Measurements from ENCODE around the gene ANTXR2.

The ANTXR2 gene

GRCh38 chr4:79979785-79980437 is 93.1 kb downstream of the ANTXR2 start:
- DNase-seq: no peak

- DNase-seq: no peak
Observed at GRCh38 chr4:79977131-79977840, 95.7 kb downstream of the ANTXR2 start.

GRCh38 chr4:79964400-79965211 is 108.4 kb downstream of the ANTXR2 start:
- no peak for DNase-seq

- DNase-seq: no peak
Observed at GRCh38 chr4:79964020-79964399, 109.0 kb downstream of the ANTXR2 start.

GRCh38 chr4:79959652-79960051 is 113.4 kb downstream of the ANTXR2 start:
- DNase-seq: no peak

GRCh38 chr4:79958466-79959264 is 114.4 kb downstream of the ANTXR2 start:
- no peak for DNase-seq

GRCh38 chr4:79949178-79949577 is 123.9 kb downstream of the ANTXR2 start:
- DNase-seq: no peak

GRCh38 chr4:79948739-79949138 is 124.3 kb downstream of the ANTXR2 start:
- DNase-seq: no peak

- no peak for DNase-seq
Observed at GRCh38 chr4:79948261-79948660, 124.8 kb downstream of the ANTXR2 start.

- no peak for DNase-seq
Observed at GRCh38 chr4:79947386-79947785, 125.6 kb downstream of the ANTXR2 start.

- DNase-seq: no peak
Observed at GRCh38 chr4:79935274-79935673, 137.8 kb downstream of the ANTXR2 start.

GRCh38 chr4:79934660-79935059 is 138.4 kb downstream of the ANTXR2 start:
- DNase-seq: no peak

- no peak for DNase-seq
Observed at GRCh38 chr4:79927931-79928330, 145.1 kb downstream of the ANTXR2 start.

GRCh38 chr4:79923281-79923680 is 149.7 kb downstream of the ANTXR2 start:
- no peak for DNase-seq

GRCh38 chr4:79922011-79922410 is 151.0 kb downstream of the ANTXR2 start:
- no peak for DNase-seq

GRCh38 chr4:79920163-79920853 is 152.7 kb downstream of the ANTXR2 start:
- no peak for DNase-seq

- DNase-seq: no peak
Observed at GRCh38 chr4:79918292-79918691, 154.7 kb downstream of the ANTXR2 start.

GRCh38 chr4:79917246-79917645 is 155.8 kb downstream of the ANTXR2 start:
- peak; percentile 4 for DNase-seq

GRCh38 chr4:79915246-79915645 is 157.8 kb downstream of the ANTXR2 start:
- DNase-seq: no peak

- no peak for DNase-seq
Observed at GRCh38 chr4:79913581-79913980, 159.4 kb downstream of the ANTXR2 start.

- DNase-seq: no peak
Observed at GRCh38 chr4:79907001-79907400, 166.0 kb downstream of the ANTXR2 start.

- DNase-seq: no peak
Observed at GRCh38 chr4:79906303-79906702, 166.7 kb downstream of the ANTXR2 start.
